OCI-LY3 (cell line): Measurements from ENCODE around the gene PKNOX1.

Experiments used
- CTCF ChIP-seq: fragments of 200-600, 300-600 bp; sonication (generic); IDR thresholded peaks from 2 replicates; pipeline ENCODE4 v1.5.1; 2014; ENCODE audit warnings: antibody characterized with exemption, low read length, low read depth
- EZH2phosphoT487 ChIP-seq: fragments of 200-600 bp; shearing (Covaris generic); IDR thresholded peaks from 2 replicates; pipeline ENCODE4 v1.6.1; 2018; ENCODE audit warnings: antibody characterized with exemption, mixed run types, low read depth

GRCh38 chr21:42981214-42981523 is 6.8 kb downstream of the PKNOX1 start:
- TF ChIP-seq EZH2phosphoT487 (no peak), CTCF (no peak)
